RCC 7860 (cell line): Measurements from ENCODE around the gene PIGZ.
A peak's percentile ranks its signal among the peaks of the same experiment; 100 is the strongest.
"Not testable (repeated sequence)": the region's sequence is repeated elsewhere in the genome, so short reads cannot be mapped to it uniquely, and the experiment has no call there.

Experiments
- DNase-seq: peaks from one replicate; pipeline ENCODE4 v3.0.0-alpha.2; 2015; ENCODE audit warnings: low spot score
- FAIRE-seq: peaks from 2 replicates; lab custom pipeline; 2012; peaks lifted over from hg19 to GRCh38; lab: Jason Lieb, UNC

Gene PIGZ

DNA sequence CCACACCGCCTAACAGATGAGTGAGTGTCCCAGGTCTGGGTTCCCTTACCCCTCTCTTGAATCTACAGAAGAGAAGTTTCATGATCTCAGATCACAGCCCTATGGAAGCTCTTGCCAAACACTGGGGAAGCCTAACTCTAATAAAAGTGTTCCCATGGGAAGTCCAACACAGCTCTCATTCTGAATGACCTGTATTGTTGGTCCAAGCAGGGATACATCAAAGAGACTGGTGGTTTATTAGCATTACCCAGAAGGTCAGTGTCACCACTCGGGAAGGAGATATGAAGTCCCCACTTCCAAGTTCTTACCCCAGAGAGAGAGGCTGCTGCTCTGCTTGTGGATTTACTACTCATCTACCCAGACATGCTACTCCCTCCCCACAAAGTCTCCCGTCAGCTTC lies 17.3 kb downstream of the PIGZ start:
- no peak for DNase-seq
- no peak for FAIRE-seq

DNA sequence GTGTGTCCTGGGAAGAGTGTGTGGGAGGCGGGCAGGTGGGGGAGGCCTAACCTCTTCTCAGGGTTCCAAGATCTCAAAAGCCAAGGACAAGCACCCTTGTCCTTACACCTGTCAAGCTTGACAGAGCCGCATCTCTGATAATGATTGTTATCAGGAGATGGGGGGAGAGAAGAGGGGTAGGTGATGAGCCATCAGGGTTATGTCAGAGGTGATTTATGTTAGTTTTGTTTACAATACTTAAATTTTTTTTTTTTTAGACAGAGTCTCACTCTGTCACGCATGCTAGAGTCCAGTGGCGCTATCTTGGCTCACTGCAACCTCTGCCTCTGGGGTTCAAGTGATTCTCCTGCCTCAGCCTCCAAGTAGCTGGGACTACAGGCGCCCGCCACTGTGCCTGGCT lies 18.9 kb downstream of the PIGZ start:
- FAIRE-seq (no peak), DNase-seq (no peak)

DNA sequence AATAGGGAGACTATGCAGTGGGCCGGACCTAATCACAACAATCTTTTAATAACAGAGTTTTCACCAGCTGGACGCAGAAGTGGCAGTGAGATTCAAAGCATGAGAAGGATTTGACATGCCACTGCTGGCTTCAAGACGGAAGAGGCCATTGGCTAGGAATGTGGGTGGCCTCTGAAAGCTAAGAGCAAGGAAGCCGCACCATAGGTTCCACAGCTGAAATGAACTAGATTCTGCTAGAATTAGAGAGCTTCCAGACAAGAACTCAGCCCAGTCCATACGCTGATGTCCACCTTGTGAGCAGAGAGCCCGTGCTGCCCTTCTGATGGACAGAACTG lies 19.4 kb downstream of the PIGZ start:
- no peak for FAIRE-seq
- DNase-seq = no peak

DNA sequence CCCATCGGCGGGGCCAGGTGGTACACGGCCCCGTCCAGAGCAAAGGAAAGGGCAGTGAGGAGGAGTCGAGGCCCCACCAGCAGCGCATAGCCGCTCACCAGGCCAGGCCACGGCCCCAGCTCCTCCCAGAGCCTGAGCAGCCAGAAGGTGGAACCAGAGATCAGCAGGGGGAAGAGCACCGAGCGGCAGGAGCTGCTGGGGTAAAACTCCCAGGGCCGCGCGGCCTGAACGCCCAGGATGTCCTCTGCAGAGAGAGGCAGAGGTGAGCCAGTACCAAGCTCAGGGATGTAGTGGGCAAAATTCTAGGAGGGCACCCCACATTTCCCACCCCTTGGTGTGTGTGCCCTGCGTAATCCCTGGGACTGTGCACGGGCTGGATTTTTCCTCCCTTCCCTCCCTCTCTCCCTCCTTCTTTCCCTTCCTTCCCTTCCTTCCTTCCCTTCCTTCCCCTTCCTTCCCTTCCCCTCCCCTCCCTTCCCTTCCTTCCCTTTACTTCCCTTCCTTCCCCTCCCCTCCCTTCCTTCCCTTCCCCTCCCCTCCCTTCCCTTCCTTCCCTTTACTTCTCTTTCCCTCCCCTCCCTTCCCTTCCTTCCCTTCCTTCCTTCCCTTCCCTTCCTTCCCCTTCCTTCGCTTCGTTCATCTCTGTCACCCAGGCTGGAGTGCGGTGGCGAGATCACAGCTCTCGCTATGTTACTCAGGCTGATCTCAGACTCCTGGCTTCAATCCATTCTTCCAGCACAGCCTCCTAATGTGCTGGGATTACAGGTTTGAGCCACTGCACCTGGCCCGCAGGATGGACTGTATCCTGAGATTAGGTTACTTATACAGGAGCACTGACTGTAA lies 20.0 kb downstream of the PIGZ start:
- DNase-seq (no peak), FAIRE-seq (no peak)

DNA sequence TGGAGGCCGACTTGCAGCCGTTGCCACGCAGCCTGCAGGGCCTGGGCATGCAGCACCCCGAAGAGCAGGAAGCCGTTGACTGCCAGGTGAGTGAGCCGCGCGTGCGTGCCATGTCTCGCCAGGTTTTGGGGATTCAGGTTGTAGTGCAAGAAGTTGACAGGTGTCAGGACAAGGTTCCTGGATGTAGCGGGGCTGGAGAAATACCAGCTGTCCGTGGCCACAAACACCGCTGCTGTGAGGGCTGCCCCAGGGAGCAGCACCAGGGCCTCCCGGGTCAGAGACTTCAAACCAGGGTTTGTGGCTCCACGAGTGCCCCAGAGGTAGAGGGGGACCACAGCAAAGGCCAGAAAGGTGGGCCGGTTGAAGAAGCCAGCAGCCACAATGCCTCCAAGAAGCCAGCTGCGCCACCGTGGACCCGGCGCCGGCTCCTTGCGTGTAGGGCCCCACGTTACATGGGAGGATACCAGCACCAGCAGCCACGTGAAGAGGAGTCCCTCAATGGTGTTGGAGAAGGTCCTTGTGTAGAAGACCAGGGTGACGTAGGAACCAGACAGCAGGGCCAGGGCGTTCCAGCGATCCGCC lies 20.7 kb downstream of the PIGZ start:
- FAIRE-seq (no peak), DNase-seq (no peak)

DNA sequence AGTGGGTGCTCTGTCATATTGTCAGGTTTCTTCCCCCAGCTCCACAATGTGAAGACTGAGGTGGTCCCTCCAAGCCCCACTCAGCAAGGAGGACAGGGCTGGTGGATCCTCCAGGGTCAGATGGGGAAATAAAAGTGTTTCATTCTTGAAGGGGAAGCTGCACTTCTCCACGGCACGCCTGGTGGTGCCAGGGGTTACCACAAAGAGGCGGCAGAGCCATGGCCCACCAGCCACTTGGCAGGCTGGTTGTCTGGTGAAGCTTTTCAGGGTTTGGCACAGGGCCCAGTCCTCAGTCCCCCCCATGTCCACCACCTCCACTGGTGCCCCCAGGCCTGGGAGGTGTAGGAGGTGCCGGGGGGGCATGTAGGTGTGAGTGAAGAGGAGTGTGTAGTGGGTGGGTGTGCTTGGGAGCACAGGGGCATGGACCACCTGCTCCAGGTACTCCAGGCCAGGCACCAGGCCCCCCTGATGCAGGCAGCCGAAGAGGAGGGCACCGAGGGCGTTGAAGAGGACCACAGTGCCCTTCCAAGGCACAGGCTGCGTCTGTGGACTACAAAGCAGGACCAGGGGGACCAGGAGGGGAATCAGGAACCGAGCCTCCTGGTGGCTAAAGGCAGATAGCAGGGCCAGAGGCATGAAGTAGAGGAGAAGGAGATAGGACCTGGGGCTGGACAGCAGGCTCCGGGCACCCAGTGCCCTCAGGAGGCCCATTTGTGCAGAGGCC lies 21.3 kb downstream of the PIGZ start:
- DNase-seq (no peak), FAIRE-seq (no peak)

DNA sequence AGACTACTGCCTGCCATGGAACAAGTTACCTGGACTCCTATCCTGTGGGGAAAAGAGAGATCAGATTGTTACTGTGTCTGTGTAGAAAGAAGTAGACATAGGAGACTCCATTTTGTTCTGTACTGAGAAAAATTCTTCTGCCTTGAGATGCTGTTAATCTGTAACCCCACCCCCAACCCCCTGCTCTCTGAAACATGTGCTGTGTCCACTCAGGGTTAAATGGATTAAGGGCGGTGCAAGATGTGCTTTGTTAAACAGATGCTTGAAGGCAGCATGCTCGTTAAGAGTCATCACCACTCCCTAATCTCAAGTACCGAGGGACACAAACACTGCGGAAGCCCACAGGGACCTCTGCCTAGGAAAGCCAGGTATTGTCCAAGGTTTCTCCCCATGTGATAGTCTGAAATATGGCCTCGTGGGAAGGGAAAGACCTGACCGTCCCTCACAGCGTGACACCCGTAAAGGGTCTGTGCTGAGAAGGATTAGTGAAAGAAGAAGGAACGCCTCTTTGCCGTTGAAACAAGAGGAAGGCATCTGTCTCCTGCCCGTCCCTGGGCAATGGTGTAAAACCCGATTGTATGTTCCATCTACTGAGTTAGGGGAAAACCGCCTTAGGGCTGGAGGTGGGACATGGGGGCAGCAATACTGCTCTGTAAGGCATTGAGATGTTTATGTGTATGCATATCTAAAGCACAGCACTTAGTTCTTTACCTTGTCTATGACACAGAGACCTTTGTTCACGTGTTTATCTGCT lies 24.4 kb downstream of the PIGZ start:
- not testable (repeated sequence) for DNase-seq, FAIRE-seq

DNA sequence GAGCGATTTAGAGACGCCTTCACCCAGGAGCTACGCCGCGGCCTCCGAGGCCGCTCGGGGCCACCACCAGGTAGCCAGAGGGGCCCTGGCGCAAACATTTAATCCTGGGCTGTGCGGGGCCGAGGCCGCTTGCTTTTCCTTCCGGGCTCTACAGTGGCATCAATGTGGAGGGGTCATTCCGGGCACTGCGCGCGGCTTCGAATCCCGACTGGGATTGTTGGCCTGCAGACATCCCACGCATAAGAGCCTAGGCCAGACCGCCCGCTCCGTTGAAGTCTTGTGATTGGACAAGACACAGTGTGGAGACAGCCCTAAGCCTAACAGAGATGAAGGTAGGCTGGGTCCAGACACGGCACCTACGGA lies 25.7 kb downstream of the PIGZ start:
- DNase-seq = peak; percentile 19
- FAIRE-seq = no peak

DNA sequence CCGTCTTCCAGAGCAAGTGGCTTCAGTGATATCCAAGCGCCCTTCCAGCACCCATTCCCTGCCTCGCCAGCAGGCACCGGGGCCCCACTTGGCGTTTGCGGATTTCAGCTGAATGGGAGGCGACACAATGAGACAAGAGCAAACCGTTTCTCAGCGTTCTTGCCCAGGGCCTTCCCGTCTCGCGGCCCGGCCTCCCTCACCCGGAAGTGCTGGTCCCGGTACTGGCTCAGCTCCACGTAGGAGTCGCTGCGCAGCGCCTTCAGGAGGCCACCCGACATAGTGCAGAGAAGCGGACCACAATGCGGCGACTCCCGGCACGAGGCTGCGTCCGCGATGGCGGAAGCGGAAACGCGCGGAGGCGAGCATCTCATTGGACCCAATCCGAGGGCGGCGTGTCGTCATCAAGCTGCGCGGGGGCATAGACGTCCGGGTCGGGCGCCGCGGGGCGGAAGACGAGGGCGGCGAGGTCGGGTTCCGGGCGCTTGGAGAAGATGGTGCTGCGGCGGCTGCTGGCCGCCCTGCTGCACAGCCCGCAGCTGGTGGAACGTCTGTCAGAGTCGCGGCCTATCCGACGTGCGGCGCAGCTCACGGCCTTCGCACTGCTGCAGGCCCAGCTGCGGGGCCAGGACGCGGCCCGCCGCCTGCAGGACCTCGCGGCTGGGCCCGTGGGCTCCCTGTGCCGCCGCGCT lies 26.3 kb downstream of the PIGZ start, which contains the start of gene NCBP2:
NCBP2 (minus strand) TSS at position 303 of the 689 bp plus-strand sequence; CDS start at position 278, 25 bp downstream.
- FAIRE-seq (peak; percentile 50), DNase-seq (peak; percentile 94)

DNA sequence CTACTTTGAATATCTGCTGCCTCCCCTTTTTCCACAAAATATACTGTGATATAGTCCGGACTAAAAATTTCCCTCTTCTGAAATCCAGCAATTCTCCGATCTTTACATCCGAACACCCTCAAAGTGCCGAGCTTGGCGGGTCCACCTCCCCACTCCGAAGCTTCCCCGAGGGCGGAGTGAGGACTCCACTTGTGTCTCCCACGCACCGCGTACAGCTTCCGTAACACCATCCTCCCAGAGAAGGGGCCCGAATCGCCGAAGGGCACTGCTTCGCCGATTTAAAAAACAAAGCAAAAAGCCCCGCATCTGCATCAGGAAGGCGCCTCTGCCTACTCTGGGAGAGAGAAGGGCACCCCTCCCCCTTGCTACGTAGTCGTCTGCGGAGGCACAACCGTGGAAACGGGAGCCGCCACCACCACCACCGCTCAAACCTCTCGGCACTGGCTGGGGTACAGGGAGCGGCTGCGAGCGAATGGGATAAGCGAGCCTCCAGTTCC lies 26.9 kb downstream of the PIGZ start:
- DNase-seq (peak; percentile 24), FAIRE-seq (no peak)

DNA sequence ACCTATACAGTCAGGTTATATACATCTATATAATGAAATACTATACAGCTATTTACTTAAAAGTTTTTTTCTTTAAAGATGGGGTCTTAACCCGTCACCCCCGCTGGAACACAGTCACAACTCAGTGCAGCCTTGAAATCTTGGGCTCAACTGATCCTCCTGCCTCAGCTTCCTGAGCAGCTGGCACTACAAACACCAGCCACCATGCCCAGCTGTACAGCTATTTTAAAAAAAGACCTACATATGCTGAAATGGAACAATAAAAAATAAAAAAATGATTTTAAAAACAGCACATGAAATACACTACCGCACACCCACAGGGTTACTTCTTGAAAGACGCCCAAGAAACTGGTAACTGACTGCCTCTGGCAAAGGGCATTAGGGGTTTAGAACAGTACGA lies 30.1 kb downstream of the PIGZ start:
- no peak for FAIRE-seq

DNA sequence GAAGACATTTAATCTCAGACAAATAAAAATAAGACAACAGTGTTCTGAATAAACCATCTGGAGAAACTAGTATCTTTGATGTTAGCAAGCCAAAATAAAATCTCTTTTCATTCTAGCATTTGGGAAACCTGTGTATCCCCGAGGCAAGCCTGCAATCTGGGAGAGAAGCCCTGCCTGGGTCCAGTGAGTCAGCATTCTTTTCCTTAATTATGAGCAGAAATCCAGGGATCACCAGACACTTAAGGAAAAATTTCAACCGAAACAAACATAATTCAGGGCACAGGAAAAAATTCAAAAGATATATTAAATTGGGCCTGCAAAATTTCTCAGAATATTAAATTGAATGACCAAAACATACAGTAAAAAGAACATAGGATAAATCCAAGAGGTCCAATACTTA lies 30.5 kb downstream of the PIGZ start:
- DNase-seq (no peak), FAIRE-seq (no peak)

More for the DNA sequence above, 30.1 kb downstream of the PIGZ start:
- DNase-seq = no peak

DNA sequence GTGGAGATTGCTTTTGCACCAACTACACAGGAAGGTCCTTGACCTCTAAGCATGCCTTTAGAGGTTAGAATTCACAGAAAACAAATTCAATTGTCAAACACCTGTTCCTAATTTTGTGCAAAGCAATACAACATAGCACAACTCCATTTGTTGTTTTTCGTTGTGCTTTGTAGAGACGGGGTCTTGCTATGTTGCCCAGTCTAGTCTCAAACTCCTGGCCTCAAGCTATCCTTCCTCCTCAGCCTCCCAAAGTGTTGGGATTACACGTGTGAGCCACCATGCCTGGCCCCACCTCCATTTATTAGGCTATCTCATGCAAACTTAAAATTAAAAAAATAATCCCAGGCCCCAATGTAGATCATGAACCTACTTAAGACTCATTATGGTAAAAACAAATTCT lies 32.3 kb downstream of the PIGZ start:
- DNase-seq = no peak
- FAIRE-seq = no peak

DNA sequence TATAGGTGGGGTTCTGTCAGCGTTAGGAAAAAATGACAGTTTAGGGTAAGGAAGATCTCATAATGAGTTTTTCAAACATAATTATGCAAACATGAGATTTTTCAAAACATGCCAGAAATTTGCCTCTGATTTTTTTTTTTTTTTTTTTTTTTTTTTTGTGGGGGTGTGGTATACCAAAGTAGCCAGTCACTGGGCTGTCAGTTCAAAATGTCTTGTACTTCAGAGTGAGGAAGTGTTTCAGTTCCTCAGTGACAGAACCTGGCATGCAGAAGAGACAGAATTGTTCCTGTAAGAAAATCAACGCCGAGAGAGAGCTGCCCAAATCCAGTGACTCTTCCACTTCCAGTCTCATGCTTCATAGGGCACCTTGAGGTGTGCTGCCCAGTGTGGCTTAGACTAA lies 36.0 kb downstream of the PIGZ start:
- FAIRE-seq (no peak), DNase-seq (no peak)

DNA sequence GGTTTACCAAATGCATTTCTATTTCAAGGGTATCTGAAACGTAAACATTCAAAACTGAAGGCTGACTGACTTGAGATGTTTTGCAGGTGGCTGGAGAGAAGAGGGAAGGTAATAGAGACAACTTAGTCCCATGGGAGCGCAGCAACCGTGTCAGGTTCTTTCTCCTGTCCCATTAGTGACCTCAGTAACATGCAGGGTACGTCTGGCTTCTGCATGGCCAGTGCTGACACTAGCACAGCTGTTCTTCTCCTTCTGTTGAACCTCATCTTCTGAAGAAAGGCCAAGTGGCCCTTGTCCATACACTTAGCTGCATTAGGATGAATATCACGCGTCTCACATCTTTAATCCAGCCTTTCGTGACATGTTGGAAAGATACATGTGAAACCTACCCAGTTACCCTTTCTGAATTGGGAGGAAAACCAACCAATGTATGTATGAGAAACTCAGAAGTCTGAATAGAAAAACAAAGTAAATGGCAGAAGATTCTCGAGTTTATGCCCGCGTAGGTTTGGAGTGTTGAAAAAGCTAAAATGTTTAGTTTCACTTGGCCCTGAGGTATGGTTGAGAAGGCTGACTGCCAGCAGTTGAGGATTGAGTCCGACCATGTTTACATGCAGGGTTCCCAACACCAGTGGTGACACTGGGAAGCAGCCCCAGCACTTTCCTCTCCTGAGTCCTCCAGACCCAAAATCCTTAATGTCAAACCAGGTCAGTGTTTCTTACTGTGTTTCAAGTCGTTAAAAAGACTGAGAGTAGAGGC lies 36.6 kb downstream of the PIGZ start:
- FAIRE-seq (no peak), DNase-seq (no peak)

DNA sequence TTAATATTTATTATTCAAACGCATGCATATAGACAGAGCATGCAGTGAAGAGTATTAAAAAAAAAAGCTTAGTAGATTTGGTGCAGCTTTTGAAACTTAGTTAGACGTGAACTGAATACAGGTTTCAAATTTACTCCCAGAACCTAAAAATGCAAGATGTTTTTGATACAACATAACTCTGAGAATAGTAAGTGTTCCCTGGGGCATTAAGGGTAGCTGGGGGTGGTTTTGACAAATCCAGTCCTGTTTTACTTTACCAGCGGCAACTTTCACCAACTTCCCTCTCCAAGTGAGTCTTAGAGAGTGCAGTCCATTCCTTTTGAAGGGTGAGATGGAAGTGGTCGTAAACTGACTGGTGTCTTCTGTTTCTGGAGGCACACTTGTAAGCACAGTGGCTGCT lies 37.5 kb downstream of the PIGZ start:
- no peak for DNase-seq
- FAIRE-seq = no peak

DNA sequence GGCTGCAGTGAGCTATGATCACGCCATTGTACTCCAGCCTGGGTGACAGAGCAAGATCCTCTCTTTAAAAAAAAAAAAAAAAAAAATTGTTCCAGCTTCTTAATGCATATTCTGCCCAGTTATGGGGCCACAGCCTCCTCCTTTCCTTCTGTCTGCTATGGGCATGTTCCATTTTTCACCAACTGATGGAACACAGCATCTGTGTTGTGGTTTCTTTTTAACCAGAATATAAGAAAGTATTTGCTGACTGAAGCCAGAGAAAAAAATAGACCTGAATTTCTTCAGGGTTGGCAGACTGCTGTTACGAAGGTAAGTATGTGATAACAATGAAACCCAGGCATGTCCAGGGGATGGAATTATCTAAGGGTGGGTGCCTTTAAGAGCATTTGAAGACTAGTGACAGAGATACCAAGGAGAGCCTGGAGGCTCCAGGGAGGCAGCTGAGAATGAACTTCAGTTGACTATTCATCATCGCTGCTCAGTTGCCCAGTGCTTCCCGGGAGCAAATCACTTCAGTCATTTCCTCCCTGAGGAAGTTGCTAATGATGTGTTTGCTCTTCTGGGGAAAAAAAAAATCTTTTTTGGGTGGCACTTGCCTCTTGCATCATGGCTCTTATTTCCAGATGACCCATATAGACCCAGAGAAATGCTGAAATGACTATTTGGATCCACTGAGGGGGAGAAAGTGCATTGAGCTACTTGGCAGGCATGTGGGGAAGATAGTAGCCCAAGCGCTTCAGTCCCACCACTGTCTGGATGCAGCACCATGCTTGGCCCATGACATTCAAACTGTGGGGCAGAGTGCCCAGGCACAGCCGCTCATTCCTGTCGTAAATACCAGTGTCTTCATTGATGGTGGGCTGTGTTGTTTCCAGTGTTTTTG lies 40.8 kb downstream of the PIGZ start:
- no peak for DNase-seq
- FAIRE-seq = no peak

DNA sequence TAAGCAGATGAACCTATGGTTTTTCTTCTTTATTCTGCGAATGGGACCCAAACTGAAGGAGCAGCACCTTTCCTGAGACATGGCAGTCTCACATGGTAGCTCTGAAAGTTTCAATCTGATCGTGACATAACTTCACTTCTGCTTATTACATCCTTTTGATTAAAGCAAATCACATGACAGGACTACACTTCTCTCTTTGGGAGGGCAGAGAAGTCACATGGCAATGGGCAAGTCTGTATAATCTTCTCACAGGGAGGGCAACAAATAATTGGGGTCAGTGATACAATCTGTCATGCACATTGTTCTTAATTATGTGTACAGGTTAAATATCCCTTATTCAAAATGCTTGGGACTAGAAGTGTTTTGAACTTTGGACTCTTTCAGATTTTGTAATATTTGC lies 47.9 kb downstream of the PIGZ start:
- no peak for FAIRE-seq
- DNase-seq = no peak

DNA sequence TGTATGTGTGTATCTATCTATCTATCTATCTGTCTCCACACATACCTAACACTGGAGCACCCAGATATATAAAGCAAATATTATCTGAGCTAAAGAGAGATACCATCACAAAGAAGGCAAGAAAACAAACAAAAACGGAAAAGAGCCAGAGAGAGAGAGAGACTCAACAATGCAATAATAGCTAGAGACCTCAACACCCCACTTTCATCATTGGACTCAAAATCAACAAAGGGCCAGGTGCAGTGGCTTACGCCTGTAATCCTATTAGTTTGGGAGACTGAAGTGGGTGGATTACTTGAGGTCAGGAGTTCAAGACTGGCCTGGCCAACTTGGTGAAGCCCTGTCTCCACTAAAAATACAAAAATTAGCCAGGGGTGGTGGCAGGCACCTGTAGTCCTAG lies 49.7 kb downstream of the PIGZ start:
- FAIRE-seq = no peak
- DNase-seq = no peak
